Muscle layer of colon (tissue), 2 donors: Measurements from ENCODE around the gene SRRM2.
A peak's percentile ranks its signal among the peaks of the same experiment; 100 is the strongest.

Source experiments
- H3K27ac ChIP-seq: one replicate; pipeline ENCODE4 v1.7.0; 2013; ENCODE audit warnings: low read depth, mild to moderate bottlenecking, low read length, moderate library complexity
- H3K27me3 ChIP-seq, 2 donors: one replicate each; pipeline ENCODE4 v1.7.0; 2013; ENCODE audit warnings: low read length in 2 of 2, mild to moderate bottlenecking in 2 of 2; ENCODE audit not compliant: insufficient read depth in 2 of 2, control insufficient read depth in 1 of 2
- H3K36me3 ChIP-seq: one replicate; pipeline ENCODE4 v1.7.0; 2013; ENCODE audit warnings: mild to moderate bottlenecking, low read length; ENCODE audit not compliant: insufficient read depth
- H3K4me1 ChIP-seq: one replicate; pipeline ENCODE4 v1.7.0; 2013; ENCODE audit warnings: mild to moderate bottlenecking, low read length; ENCODE audit not compliant: insufficient read depth
- H3K4me3 ChIP-seq, 2 donors: one replicate each; pipeline ENCODE4 v1.7.0; 2013; ENCODE audit warnings: low read length in 2 of 2, low read depth in 1 of 2, mild to moderate bottlenecking in 1 of 2, moderate library complexity in 1 of 2
- H3K9ac ChIP-seq: one replicate; pipeline ENCODE4 v1.7.0; 2013; ENCODE audit warnings: low read length
- H3K9me3 ChIP-seq: one replicate; pipeline ENCODE4 v1.7.0; 2013; ENCODE audit warnings: mild to moderate bottlenecking, low read length
- donor health status: abdominal sarcoma.
- donor health status: Adenocarcinoma of cecum.

SRRM2 gene

DNA sequence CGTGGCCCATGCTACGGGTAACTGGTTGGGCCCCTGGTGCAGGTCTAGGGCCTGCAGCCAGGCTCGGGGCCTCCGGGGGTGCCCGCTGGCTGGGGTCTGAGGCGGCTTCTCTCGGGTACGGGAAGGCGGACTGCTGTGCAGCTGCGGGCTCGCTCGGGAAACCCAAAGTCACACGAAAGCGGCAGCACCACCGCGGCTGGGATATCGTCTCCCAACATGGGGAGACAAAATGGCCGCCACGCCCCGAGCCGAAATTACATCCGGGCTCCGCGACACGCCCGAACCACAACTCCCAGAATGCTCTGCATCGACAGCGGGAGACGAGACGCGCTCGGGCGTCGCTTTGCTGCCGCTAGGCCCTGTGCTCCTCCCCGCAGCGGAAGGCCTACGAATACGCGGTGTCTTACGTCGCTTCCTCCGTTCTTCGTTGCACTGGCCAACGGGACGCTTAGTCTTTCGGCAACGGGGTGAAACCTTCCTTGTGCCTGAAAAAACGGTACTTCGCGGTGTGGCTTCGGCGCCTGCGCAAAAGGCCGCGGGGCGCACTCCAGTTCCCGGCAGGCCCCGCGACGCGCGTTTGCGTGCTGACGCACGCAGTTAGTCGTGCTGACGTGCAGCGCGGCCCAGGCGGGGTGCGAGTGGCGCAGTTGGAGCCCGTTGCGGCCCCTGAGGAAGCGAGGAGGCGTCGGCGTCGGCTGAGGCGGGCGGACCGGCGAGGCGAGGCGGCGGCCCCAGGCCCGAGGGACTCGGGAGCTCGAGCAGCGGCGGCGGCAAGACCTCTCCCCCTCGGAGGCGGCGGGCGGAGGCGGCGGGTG lies at the start of gene SRRM2:
SRRM2 (plus strand) TSS at position 604 of the 815 bp plus-strand sequence. CDS start 3,727 bp downstream, outside the sequence.
- peak within 1 kb of the TSS; percentile 86 for H3K9ac ChIP-seq
- H3K27me3 ChIP-seq = no peaks in the 10 kb centered on the region
- peaks cover 34% of the 10 kb centered on the region for H3K4me1 ChIP-seq
- H3K36me3 ChIP-seq = peaks cover 6% of the 10 kb centered on the region
- H3K27ac ChIP-seq = peak within 1 kb of the TSS; percentile 91
- peak within 1 kb of the TSS; percentile 76 to 84 for H3K4me3 ChIP-seq
- no peaks in the 10 kb centered on the region for H3K9me3 ChIP-seq

GRCh38 chr16:2702871-2703745 lies 49.3 kb upstream of the SRRM2 start:
- H3K27ac ChIP-seq = no peak overlapping the region
- H3K4me1 ChIP-seq = no peaks in the 10 kb centered on the region
- no peak overlapping the region for H3K4me3 ChIP-seq
- no peaks in the 10 kb centered on the region for H3K9me3 ChIP-seq
- peaks cover 77% of the 10 kb centered on the region for H3K36me3 ChIP-seq
- H3K9ac ChIP-seq = no peak overlapping the region
- H3K27me3 ChIP-seq = no peaks in the 10 kb centered on the region

DNA sequence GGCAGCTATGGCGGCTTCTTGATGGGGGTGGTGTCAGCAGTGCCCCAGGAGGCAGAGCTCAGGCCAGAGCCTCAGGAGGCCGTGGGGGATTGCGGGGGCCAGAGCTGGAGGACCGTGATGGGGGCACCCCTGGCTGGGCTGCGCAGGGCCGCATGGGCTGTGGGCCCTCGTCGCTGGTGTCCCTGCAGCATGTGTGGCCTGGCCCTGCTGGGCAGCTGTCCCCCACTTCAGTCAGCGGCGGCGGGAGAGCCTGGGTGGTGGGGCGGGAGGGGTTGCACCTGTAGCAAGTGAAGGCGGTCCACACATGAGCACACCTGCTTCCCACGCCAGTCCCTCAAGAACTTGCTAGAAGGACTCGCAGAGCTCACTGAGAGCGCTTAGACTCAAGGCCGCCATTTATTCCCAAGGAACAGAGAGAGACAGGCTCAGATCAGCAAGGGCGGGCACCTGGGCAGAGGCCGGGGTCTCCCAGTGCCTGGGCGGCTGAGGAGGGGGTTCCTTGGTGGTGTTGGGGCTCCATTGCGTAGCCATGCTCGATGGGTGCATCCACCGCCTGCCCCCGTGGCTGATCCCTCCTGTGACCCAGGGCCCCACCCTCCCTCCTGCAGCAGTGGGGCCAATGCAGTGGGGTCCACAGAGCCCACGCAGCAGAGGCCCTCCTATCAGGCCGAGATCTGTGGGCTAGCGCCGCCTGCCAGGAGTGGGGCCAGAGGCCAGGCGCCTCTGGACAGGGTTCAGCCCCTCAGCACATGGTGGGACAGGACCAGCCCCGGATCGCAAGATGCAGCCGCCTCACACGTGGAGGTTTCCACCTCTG lies 48.1 kb upstream of the SRRM2 start:
- Histone ChIP-seq H3K27me3 (no peaks in the 10 kb centered on the region), H3K9ac (no peak overlapping the region), H3K4me1 (no peaks in the 10 kb centered on the region), H3K36me3 (peaks cover 73% of the 10 kb centered on the region), H3K9me3 (no peaks in the 10 kb centered on the region), H3K4me3 (no peak overlapping the region), H3K27ac (no peak overlapping the region)

DNA sequence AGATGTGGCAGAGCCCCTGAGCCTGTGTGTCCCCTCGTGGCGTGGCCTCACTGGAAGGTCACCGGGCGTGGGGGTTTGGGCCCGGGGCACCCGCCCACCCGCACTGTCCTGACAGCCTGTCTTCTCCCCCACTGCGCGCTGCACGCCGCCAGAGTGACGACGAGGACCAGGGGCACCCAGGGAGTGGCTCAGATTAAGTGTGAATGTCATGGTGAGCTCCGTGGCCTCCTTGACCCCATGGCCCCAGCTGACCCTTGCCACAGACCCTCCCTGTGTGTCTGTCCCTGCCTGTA lies 47.5 kb upstream of the SRRM2 start:
- H3K9me3 ChIP-seq = no peaks in the 10 kb centered on the region
- H3K9ac ChIP-seq = no peak overlapping the region
- H3K27me3 ChIP-seq = no peaks in the 10 kb centered on the region
- H3K4me1 ChIP-seq = no peaks in the 10 kb centered on the region
- H3K36me3 ChIP-seq = peaks cover 68% of the 10 kb centered on the region
- no peak overlapping the region for H3K27ac ChIP-seq
- no peak overlapping the region for H3K4me3 ChIP-seq

DNA sequence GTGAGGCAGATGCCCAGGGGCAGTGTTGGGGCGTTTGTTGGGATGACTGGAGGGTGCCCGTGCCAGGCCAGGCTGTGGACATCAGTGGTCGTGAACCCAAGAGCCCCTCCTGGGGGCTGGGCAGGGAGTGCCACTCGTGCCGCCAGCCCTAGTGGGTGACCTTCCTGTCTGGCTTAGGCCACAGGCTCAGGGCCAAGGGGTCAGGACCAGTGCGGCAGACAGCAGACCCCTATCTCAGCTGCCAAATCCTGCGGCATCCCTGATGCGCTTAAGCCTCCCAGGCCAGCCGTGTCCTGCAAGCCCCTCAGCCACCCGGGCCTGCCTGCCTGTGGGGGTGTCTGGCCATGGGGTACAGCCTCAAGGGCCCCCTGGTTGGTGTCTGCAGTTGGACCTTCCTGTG lies 47.1 kb upstream of the SRRM2 start:
- no peak overlapping the region for H3K9ac ChIP-seq
- H3K27me3 ChIP-seq = no peaks in the 10 kb centered on the region
- H3K4me3 ChIP-seq = no peak overlapping the region
- no peaks in the 10 kb centered on the region for H3K9me3 ChIP-seq
- peaks cover 63% of the 10 kb centered on the region for H3K36me3 ChIP-seq
- no peaks in the 10 kb centered on the region for H3K4me1 ChIP-seq
- no peak overlapping the region for H3K27ac ChIP-seq

DNA sequence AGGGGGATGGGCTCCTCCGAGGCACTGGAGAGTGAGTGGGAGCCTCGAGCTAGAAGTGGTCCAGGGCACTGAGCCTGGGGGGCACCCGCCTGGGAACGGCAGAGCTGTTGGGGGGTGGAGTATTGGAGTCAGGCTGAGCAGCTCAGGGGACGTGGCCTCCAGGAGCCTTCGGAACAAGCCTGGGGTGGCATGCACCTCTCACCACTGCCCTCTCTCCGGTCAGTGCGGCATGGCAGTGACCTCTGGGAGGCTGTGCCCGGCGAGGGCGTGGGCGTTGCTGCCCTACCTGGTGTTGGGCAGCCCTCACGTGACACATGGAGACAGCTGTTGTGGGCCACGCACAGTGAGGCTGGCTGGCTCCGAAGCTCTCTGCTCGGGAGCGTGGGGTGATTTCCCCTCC lies 46.4 kb upstream of the SRRM2 start:
- Histone ChIP-seq H3K4me3 (no peak overlapping the region), H3K27me3 (no peaks in the 10 kb centered on the region), H3K27ac (no peak overlapping the region), H3K4me1 (no peaks in the 10 kb centered on the region), H3K9me3 (no peaks in the 10 kb centered on the region), H3K9ac (no peak overlapping the region), H3K36me3 (peaks cover 59% of the 10 kb centered on the region)

GRCh38 chr16:2706611-2707311 lies 45.7 kb upstream of the SRRM2 start:
- no peak overlapping the region for H3K9ac ChIP-seq
- no peaks in the 10 kb centered on the region for H3K27me3 ChIP-seq
- H3K27ac ChIP-seq = no peak overlapping the region
- H3K4me1 ChIP-seq = no peaks in the 10 kb centered on the region
- peaks cover 55% of the 10 kb centered on the region for H3K36me3 ChIP-seq
- no peaks in the 10 kb centered on the region for H3K9me3 ChIP-seq
- no peak overlapping the region for H3K4me3 ChIP-seq

DNA sequence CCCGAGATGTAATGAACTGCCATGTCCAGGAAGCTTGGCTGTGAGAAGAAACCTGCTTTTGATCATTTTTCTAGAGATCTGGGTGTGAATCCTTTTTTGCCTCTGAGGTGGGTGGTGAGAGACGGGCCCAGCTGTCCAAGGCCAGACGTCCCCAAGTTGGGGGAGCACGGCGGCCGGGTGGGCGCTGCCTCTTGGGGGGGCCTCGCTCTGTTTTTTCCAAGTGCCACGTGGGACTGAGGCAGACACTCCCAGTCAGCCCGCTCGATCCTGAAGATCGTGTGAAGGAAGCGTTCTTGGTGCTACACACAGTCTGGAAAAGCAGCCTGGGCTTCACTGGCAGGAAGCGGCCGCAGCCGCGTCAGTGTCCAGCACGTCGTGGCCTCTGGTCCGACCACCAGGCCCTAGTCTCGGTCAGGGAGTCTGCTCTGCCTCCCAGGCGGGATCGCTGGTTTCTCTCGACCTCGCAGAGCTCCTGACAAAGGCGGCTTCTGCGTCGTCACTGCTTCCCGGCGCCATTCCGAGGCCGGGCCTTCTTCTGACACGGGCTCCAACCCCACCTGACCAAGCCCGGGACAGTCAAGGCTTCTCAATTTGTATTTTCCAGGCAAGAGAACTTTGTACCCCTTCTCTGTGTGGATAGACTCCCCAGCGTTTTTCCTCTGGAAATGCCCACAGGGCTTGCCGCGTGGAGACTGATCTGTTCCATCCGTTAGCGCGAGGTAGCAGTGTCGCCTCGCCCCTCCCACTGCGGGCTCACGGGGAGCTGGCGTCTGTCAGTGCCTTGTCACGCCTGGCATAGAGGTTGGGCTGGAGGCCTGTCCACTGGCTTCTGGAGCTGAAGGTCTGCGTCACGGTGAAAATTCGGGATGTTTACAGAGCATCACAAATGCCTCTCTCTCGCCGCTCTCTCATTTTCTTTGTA lies 44.8 kb upstream of the SRRM2 start:
- Histone ChIP-seq H3K27ac (no peak overlapping the region), H3K9me3 (no peaks in the 10 kb centered on the region), H3K4me3 (no peak overlapping the region), H3K36me3 (peaks cover 46% of the 10 kb centered on the region), H3K4me1 (no peaks in the 10 kb centered on the region), H3K27me3 (no peaks in the 10 kb centered on the region), H3K9ac (no peak overlapping the region)

- Histone ChIP-seq H3K36me3 (peaks cover 41% of the 10 kb centered on the region), H3K4me3 (no peak overlapping the region), H3K9ac (no peak overlapping the region), H3K9me3 (no peaks in the 10 kb centered on the region), H3K27me3 (no peaks in the 10 kb centered on the region), H3K4me1 (no peaks in the 10 kb centered on the region), H3K27ac (no peak overlapping the region)
Measured at GRCh38 chr16:2708290-2708639, 44.2 kb upstream of the SRRM2 start.

GRCh38 chr16:2708955-2709587 lies 43.4 kb upstream of the SRRM2 start:
- H3K4me1 ChIP-seq = no peaks in the 10 kb centered on the region
- H3K27ac ChIP-seq = no peak overlapping the region
- H3K4me3 ChIP-seq = no peak overlapping the region
- H3K9ac ChIP-seq = no peak overlapping the region
- no peaks in the 10 kb centered on the region for H3K27me3 ChIP-seq
- H3K9me3 ChIP-seq = no peaks in the 10 kb centered on the region
- H3K36me3 ChIP-seq = peaks cover 36% of the 10 kb centered on the region
